Stimulated activated CD8-positive, alpha-beta memory T cell treated with anti-CD3 and anti-CD28 coated beads, Interleukin-7, amount 100 ng/mL, for 24 hours (primary cell): ENCODE measurements around the gene PRKG1.

Experiments used
- DNase-seq: peaks from one replicate; pipeline ENCODE4 v3.0.0-alpha.2; 2020; ENCODE audit warnings: low read depth

Gene PRKG1

GRCh38 chr10:52063159-52063558 is 988.9 kb downstream of the PRKG1 start:
- DNase-seq = no peak

- no peak for DNase-seq
These were observed 990.0 kb downstream of the PRKG1 start for GRCh38 chr10:52064084-52064845.

- no peak for DNase-seq
These were observed 992.1 kb downstream of the PRKG1 start for GRCh38 chr10:52066383-52066782.

- DNase-seq = no peak
These were observed 994.2 kb downstream of the PRKG1 start for GRCh38 chr10:52068485-52068884.

- DNase-seq = no peak
These were observed 997.5 kb downstream of the PRKG1 start for GRCh38 chr10:52071814-52072213.

GRCh38 chr10:52074505-52075026 is 1000.3 kb downstream of the PRKG1 start:
- no peak for DNase-seq

GRCh38 chr10:52077814-52078213 is 1003.5 kb downstream of the PRKG1 start:
- DNase-seq = no peak

GRCh38 chr10:52078397-52078937 is 1004.2 kb downstream of the PRKG1 start:
- DNase-seq = no peak

GRCh38 chr10:52082307-52082706 is 1008.0 kb downstream of the PRKG1 start:
- no peak for DNase-seq

- no peak for DNase-seq
These were observed 1009.1 kb downstream of the PRKG1 start for GRCh38 chr10:52083422-52083821.

- no peak for DNase-seq
These were observed 1018.1 kb downstream of the PRKG1 start for GRCh38 chr10:52092390-52092789.

GRCh38 chr10:52098130-52098529 is 1023.8 kb downstream of the PRKG1 start:
- DNase-seq = no peak

GRCh38 chr10:52099026-52099600 is 1024.8 kb downstream of the PRKG1 start:
- DNase-seq = no peak

GRCh38 chr10:52100011-52100547 is 1025.8 kb downstream of the PRKG1 start:
- no peak for DNase-seq

- DNase-seq = no peak
These were observed 1031.0 kb downstream of the PRKG1 start for GRCh38 chr10:52105301-52105700.

GRCh38 chr10:52106011-52106410 is 1031.7 kb downstream of the PRKG1 start:
- DNase-seq = no peak

GRCh38 chr10:52106899-52107298 is 1032.6 kb downstream of the PRKG1 start:
- no peak for DNase-seq

- no peak for DNase-seq
These were observed 1033.9 kb downstream of the PRKG1 start for GRCh38 chr10:52108236-52108635.

GRCh38 chr10:52110576-52110975 is 1036.3 kb downstream of the PRKG1 start:
- DNase-seq = no peak

- DNase-seq = no peak
These were observed 1037.0 kb downstream of the PRKG1 start for GRCh38 chr10:52111101-52111891.

GRCh38 chr10:52115823-52116222 is 1041.5 kb downstream of the PRKG1 start:
- no peak for DNase-seq

GRCh38 chr10:52119507-52119906 is 1045.2 kb downstream of the PRKG1 start:
- no peak for DNase-seq
